GM12892 (cell line): Measurements from ENCODE around the gene THRB.

Experiments used
- POLR2A ChIP-seq: IDR thresholded peaks from 2 replicates; pipeline ENCODE4 v1.6.1; 2011; ENCODE audit warnings: low read depth, low read length, control low read depth
- POLR2AphosphoS5 ChIP-seq: IDR thresholded peaks from 2 replicates; pipeline ENCODE4 v1.6.1; 2011; ENCODE audit warnings: low read depth, low read length, control low read depth

DNA sequence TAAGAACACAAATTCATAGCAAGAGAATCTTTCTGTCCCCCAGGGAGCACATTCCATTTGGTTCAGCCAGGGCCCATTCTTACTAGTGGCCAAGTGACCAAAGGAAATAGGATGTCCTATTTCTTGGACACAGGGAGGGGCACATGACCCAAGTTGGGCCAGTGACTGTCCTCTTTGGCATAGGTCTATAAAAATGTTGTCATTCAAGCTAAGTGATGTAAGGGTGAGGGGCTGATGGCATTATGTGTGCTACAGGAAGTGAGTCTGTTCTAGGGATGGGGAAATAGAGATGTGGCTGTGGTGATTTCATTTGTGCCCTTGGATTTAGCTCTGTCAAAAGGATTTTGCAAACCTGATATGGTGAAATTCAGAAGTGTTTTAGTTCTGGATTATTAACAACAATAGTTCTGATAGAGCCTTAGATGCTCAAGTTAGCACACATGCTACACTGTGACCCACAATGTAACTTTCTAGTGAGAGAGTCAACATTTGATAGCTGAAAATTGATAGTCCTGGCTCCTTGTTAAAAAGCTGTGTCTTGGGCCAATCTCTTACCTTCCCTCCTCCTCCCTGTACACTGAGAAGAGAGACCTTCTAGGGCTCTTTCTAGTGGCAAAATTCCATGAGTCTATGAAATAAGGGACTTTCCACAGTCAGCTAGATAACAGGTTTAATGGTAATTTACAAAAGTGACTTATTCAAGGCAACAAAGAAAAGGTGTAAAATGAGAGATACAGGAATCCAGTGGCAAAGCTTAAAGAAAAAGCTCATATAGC, 117.2 kb downstream of the THRB start:
- no peak for TF ChIP-seq POLR2A
- no peak for TF ChIP-seq POLR2AphosphoS5
